ENCODE results near the gene PCSK7.

The PCSK7 gene

DNA sequence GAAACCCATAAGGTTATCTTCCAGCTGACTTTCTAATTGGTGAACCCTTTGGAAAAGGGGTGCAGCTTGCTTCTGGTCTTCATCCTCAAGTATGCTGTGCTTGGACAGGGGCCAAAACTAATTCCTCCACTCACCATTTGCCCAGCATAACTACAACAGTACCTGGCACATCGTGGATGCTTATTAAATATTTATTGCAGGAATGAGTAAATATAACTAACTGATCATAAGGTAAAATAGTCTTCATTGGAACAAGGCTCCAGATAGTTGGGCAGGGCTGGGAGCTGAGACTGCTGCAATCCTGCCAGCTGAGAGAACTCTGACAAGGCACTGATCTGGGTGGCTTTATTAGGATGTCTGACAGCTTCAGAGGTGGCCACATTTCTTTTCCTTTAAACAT lies 55.7 kb downstream of the PCSK7 start:
- no peak overlapping the region for H3K4me2 ChIP-seq (ENCODE audit: low read depth, low read length, poor library complexity, severe bottlenecking)
- TF ChIP-seq, protein P1, sequence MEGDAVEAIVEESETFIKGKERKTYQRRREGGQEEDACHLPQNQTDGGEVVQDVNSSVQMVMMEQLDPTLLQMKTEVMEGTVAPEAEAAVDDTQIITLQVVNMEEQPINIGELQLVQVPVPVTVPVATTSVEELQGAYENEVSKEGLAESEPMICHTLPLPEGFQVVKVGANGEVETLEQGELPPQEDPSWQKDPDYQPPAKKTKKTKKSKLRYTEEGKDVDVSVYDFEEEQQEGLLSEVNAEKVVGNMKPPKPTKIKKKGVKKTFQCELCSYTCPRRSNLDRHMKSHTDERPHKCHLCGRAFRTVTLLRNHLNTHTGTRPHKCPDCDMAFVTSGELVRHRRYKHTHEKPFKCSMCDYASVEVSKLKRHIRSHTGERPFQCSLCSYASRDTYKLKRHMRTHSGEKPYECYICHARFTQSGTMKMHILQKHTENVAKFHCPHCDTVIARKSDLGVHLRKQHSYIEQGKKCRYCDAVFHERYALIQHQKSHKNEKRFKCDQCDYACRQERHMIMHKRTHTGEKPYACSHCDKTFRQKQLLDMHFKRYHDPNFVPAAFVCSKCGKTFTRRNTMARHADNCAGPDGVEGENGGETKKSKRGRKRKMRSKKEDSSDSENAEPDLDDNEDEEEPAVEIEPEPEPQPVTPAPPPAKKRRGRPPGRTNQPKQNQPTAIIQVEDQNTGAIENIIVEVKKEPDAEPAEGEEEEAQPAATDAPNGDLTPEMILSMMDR (IDR thresholded peaks at IDR 0.05; ENCODE audit: insufficient read depth, low read length, poor library complexity, severe bottlenecking) = no peak
- TF ChIP-seq EZH2phosphoT487 (conservative IDR thresholded peaks at IDR 0.05; ENCODE audit: low read length) = no peak
- no peak overlapping the region for H3K27ac ChIP-seq (ENCODE audit: low read depth, low read length)
- no peaks in the 10 kb centered on the region for H3K79me2 ChIP-seq (ENCODE audit: insufficient read depth, low read length)
- no peaks in the 10 kb centered on the region for H3K27me3 ChIP-seq (ENCODE audit: low read length)
- H3K9ac ChIP-seq (ENCODE audit: low read length) = no peak overlapping the region
- H3K36me3 ChIP-seq (ENCODE audit: low read length) = no peaks in the 10 kb centered on the region
- H2AFZ ChIP-seq (ENCODE audit: low read depth, low read length, severe bottlenecking) = no peak overlapping the region
- H3F3A ChIP-seq (ENCODE audit: insufficient read depth) = peaks cover 3% of the 10 kb centered on the region; the same call in 1 of the 2 replicates
- no peaks in the 10 kb centered on the region for H4K20me1 ChIP-seq (ENCODE audit: low read depth, low read length)
- H3K9me3 ChIP-seq (ENCODE audit: insufficient read depth, low read length) = no peaks in the 10 kb centered on the region
- no peaks in the 10 kb centered on the region for H3K9me2 ChIP-seq (replicated peaks; ENCODE audit: insufficient read depth, low read length)
- no peak overlapping the region for H3K4me3 ChIP-seq (ENCODE audit: insufficient read depth, low read length, poor library complexity, severe bottlenecking)

DNA sequence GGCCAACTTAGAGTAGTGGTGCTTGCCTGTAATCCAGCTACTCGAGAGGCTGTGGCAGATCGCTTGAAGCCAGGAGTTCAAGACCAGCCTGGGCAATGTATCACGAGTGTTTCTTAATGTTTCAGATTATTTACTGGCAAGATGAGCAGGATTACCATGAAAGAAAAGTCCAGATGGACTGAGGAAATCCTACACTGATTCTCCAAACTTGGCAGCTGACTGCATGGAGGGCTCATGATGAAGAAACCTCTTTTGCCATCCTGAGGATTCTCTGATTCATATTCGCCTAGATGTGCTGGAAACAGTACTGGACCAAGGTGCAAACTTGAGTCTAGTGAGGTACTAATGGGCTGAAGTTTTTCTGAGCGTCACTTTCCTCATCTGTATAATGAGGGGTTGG lies 56.1 kb downstream of the PCSK7 start:
- H3K4me2 ChIP-seq (ENCODE audit: low read depth, low read length, poor library complexity, severe bottlenecking) = no peak overlapping the region

DNA sequence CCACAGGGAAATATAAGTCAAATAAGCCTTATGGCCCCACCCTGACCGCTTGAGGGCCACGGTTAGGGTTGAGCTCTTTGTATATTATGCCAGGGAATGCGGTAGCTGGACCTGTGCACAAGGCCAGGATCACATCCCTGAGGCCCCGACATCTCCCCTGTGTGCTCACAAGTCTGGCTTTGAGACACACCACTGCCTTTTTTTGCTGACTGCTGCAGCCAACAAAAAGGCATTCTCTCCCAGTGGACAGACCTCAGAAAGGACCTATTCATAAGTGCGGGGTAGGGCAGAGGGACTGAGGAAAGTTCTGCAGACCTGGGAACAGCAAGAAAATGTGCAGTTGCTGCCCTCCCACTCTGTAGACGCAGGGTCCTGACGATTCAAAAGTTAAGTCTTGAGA lies 56.8 kb downstream of the PCSK7 start:
- no peak overlapping the region for H2AFZ ChIP-seq (ENCODE audit: low read depth, low read length, severe bottlenecking)
- no peaks in the 10 kb centered on the region for H4K20me1 ChIP-seq (ENCODE audit: low read depth, low read length)
- TF ChIP-seq EZH2phosphoT487 (conservative IDR thresholded peaks at IDR 0.05; ENCODE audit: low read length) = no peak
- TF ChIP-seq, protein P1 (IDR thresholded peaks at IDR 0.05; ENCODE audit: insufficient read depth, low read length, poor library complexity, severe bottlenecking) = no peak
- no peak overlapping the region for H3K9ac ChIP-seq (ENCODE audit: low read length)
- no peaks in the 10 kb centered on the region for H3K27me3 ChIP-seq (ENCODE audit: low read length)
- H3F3A ChIP-seq (ENCODE audit: insufficient read depth) = peaks cover 3% of the 10 kb centered on the region; the same call in 1 of the 2 replicates
- H3K27ac ChIP-seq (ENCODE audit: low read depth, low read length) = no peak overlapping the region
- no peaks in the 10 kb centered on the region for H3K9me3 ChIP-seq (ENCODE audit: insufficient read depth, low read length)
- no peaks in the 10 kb centered on the region for H3K79me2 ChIP-seq (ENCODE audit: insufficient read depth, low read length)
- no peak overlapping the region for H3K4me3 ChIP-seq (ENCODE audit: insufficient read depth, low read length, poor library complexity, severe bottlenecking)
- no peak overlapping the region for H3K4me2 ChIP-seq (ENCODE audit: low read depth, low read length, poor library complexity, severe bottlenecking)
- no peaks in the 10 kb centered on the region for H3K36me3 ChIP-seq (ENCODE audit: low read length)
- no peaks in the 10 kb centered on the region for H3K9me2 ChIP-seq (replicated peaks; ENCODE audit: insufficient read depth, low read length)

More for the DNA sequence above, 56.1 kb downstream of the PCSK7 start:
- TF ChIP-seq, protein P1 (IDR thresholded peaks at IDR 0.05; ENCODE audit: insufficient read depth, low read length, poor library complexity, severe bottlenecking) = no peak
- no peak for TF ChIP-seq EZH2phosphoT487 (conservative IDR thresholded peaks at IDR 0.05; ENCODE audit: low read length)
- Histone ChIP-seq H2AFZ (ENCODE audit: low read depth, low read length, severe bottlenecking) (no peak overlapping the region), H3K9me3 (ENCODE audit: insufficient read depth, low read length) (no peaks in the 10 kb centered on the region), H3K27me3 (ENCODE audit: low read length) (no peaks in the 10 kb centered on the region), H3K4me3 (ENCODE audit: insufficient read depth, low read length, poor library complexity, severe bottlenecking) (no peak overlapping the region), H3K79me2 (ENCODE audit: insufficient read depth, low read length) (no peaks in the 10 kb centered on the region), H3K9ac (ENCODE audit: low read length) (no peak overlapping the region), H3F3A (ENCODE audit: insufficient read depth) (peaks cover 3% of the 10 kb centered on the region; the same call in 1 of the 2 replicates), H4K20me1 (ENCODE audit: low read depth, low read length) (no peaks in the 10 kb centered on the region), H3K27ac (ENCODE audit: low read depth, low read length) (no peak overlapping the region), H3K9me2 (replicated peaks; ENCODE audit: insufficient read depth, low read length) (no peaks in the 10 kb centered on the region), H3K36me3 (ENCODE audit: low read length) (no peaks in the 10 kb centered on the region)
